Measurements from ENCODE around the gene TMEM132C.

GRCh38 chr12:128570191-128571065, 303.5 kb downstream of the TMEM132C start:
- TF ChIP-seq, protein P1, sequence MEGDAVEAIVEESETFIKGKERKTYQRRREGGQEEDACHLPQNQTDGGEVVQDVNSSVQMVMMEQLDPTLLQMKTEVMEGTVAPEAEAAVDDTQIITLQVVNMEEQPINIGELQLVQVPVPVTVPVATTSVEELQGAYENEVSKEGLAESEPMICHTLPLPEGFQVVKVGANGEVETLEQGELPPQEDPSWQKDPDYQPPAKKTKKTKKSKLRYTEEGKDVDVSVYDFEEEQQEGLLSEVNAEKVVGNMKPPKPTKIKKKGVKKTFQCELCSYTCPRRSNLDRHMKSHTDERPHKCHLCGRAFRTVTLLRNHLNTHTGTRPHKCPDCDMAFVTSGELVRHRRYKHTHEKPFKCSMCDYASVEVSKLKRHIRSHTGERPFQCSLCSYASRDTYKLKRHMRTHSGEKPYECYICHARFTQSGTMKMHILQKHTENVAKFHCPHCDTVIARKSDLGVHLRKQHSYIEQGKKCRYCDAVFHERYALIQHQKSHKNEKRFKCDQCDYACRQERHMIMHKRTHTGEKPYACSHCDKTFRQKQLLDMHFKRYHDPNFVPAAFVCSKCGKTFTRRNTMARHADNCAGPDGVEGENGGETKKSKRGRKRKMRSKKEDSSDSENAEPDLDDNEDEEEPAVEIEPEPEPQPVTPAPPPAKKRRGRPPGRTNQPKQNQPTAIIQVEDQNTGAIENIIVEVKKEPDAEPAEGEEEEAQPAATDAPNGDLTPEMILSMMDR (IDR thresholded peaks at IDR 0.05): no peak
- no peak for TF ChIP-seq POLR2A (IDR thresholded peaks at IDR 0.05)

Data from sigmoid colon (tissue), 3 donors.